ENCODE data around the gene NPAS3. TPM values are rescaled to one million over a fixed set of nuclear protein-coding genes. Genes with fewer than 3 reads are reported as not detected.

Gene NPAS3
- total RNA-seq, 4 donors from 2014 or later = 1.9 to 10.6 (median 2.2) TPM

- WGBS, 2 donors (ENCODE audit: low coverage in 1 of 2) = 5 to 32% methylated on average over 4 to 10 of the region's 10 CpGs
- ATAC-seq = no peak
- TF ChIP-seq POLR2A (IDR thresholded peaks at IDR 0.05) = no peak
- no peak for TF ChIP-seq CTCF (IDR thresholded peaks at IDR 0.05)
Measured at GRCh38 chr14:33229269-33229929, 290.7 kb downstream of the NPAS3 start.

GRCh38 chr14:33230021-33230420 lies 291.3 kb downstream of the NPAS3 start:
- Histone ChIP-seq H3K4me3 (no peak overlapping the region), H3K9me3 (no peaks in the 10 kb centered on the region), H3K27me3 (no peaks in the 10 kb centered on the region), H3K36me3 (no peaks in the 10 kb centered on the region), H3K4me1 (peaks cover 0 to 16% (median 0%) of the 10 kb centered on the region in 3 donors), H3K27ac (no peak overlapping the region)
- 25 to 32% methylated on average over 3 of the region's 3 CpGs for WGBS, 2 donors (ENCODE audit: low coverage in 1 of 2)
- no peak for ATAC-seq
- no peak for TF ChIP-seq POLR2A (IDR thresholded peaks at IDR 0.05)
- TF ChIP-seq EP300 (IDR thresholded peaks at IDR 0.05) = no peak
- TF ChIP-seq POLR2AphosphoS5 (IDR thresholded peaks at IDR 0.05) = no peak
- no peak for TF ChIP-seq CTCF (IDR thresholded peaks at IDR 0.05)

More at GRCh38 chr14:33229269-33229929, 290.7 kb downstream of the NPAS3 start:
- Histone ChIP-seq H3K4me1 (peaks cover 0 to 16% (median 0%) of the 10 kb centered on the region in 3 donors), H3K27ac (no peak overlapping the region), H3K9me3 (no peaks in the 10 kb centered on the region), H3K27me3 (no peaks in the 10 kb centered on the region), H3K4me3 (no peak overlapping the region), H3K36me3 (no peaks in the 10 kb centered on the region)

- peaks cover 0 to 16% (median 0%) of the 10 kb centered on the region in 3 donors for H3K4me1 ChIP-seq
- WGBS, 2 donors (ENCODE audit: low coverage in 1 of 2) = 91 to 97% methylated on average over 3 of the region's 3 CpGs
- H3K4me3 ChIP-seq = no peak overlapping the region
- no peaks in the 10 kb centered on the region for H3K27me3 ChIP-seq
- no peak overlapping the region for H3K27ac ChIP-seq
- no peaks in the 10 kb centered on the region for H3K36me3 ChIP-seq
- no peaks in the 10 kb centered on the region for H3K9me3 ChIP-seq
- ATAC-seq = no peak
- TF ChIP-seq POLR2AphosphoS5 (IDR thresholded peaks at IDR 0.05) (no peak), POLR2A (IDR thresholded peaks at IDR 0.05) (no peak), EP300 (IDR thresholded peaks at IDR 0.05) (no peak), CTCF (IDR thresholded peaks at IDR 0.05) (no peak)
Measured at GRCh38 chr14:33232031-33232430, 293.4 kb downstream of the NPAS3 start.

GRCh38 chr14:33237115-33237740 lies 298.5 kb downstream of the NPAS3 start:
- 59 to 69% methylated on average over 4 of the region's 4 CpGs for WGBS, 2 donors (ENCODE audit: low coverage in 1 of 2)
- Histone ChIP-seq H3K27me3 (no peaks in the 10 kb centered on the region), H3K36me3 (no peaks in the 10 kb centered on the region), H3K27ac (no peak overlapping the region), H3K4me1 (no peaks in the 10 kb centered on the region), H3K4me3 (no peak overlapping the region), H3K9me3 (no peaks in the 10 kb centered on the region)
- no peak for TF ChIP-seq POLR2AphosphoS5 (IDR thresholded peaks at IDR 0.05)
- TF ChIP-seq POLR2A (IDR thresholded peaks at IDR 0.05) = no peak
- TF ChIP-seq CTCF (IDR thresholded peaks at IDR 0.05) = no peak
- no peak for TF ChIP-seq EP300 (IDR thresholded peaks at IDR 0.05)
- ATAC-seq = no peak

GRCh38 chr14:33239465-33239864 lies 300.8 kb downstream of the NPAS3 start:
- no peaks in the 10 kb centered on the region for H3K4me1 ChIP-seq
- ATAC-seq = no peak
- WGBS, 2 donors (ENCODE audit: low coverage in 1 of 2) = 27 to 44% methylated on average over 1 of the region's 1 CpG
- TF ChIP-seq CTCF (IDR thresholded peaks at IDR 0.05) (no peak), POLR2AphosphoS5 (IDR thresholded peaks at IDR 0.05) (no peak), EP300 (IDR thresholded peaks at IDR 0.05) (no peak), POLR2A (IDR thresholded peaks at IDR 0.05) (no peak)
- no peak overlapping the region for H3K27ac ChIP-seq
- no peaks in the 10 kb centered on the region for H3K36me3 ChIP-seq
- no peaks in the 10 kb centered on the region for H3K27me3 ChIP-seq
- H3K4me3 ChIP-seq = no peak overlapping the region
- no peaks in the 10 kb centered on the region for H3K9me3 ChIP-seq
